GM12878 (cell line): ENCODE data around the gene PACS1. TPM values are rescaled to one million over a fixed set of nuclear protein-coding genes. Genes with fewer than 3 reads are reported as not detected.

Source experiments
- ATAC-seq: fragments of 200-7000 bp; cut with Tn5 transposase; 3 replicates; pipeline ENCODE4 v1.9.1; 2020; ENCODE audit warnings: mild to moderate bottlenecking, moderate library complexity
- BruUV-seq: library from RNA; stranded (reverse); fragments of 400-500 nt; replicated peaks from 2 replicates; lab custom pipeline; 2021; lab: Mats Ljungman, UMichigan
- CTCF ChIA-PET: fragments of 300-600 bp; sonication (Branson Sonifier 250); formaldehyde crosslinking; extraction: SDS; loops from one replicate; lab custom pipeline; 2021; ENCODE audit warnings: inconsistent platforms; lab: Yijun Ruan, JAX
- POLR2A ChIA-PET: fragments of 350-600 bp; formaldehyde crosslinking; extraction: SDS; loops from one replicate; lab custom pipeline; 2021; ENCODE audit warnings: inconsistent platforms; lab: Charles Lee
- RAD21 ChIA-PET: fragments of 300-600 bp; sonication (Branson Sonifier 250); formaldehyde crosslinking; loops from one replicate; lab custom pipeline; 2023; ENCODE audit warnings: antibody characterized with exemption; ENCODE audit not compliant: unreplicated experiment; lab: Charles Lee
- SMC1A ChIA-PET: fragments of 300-600 bp; sonication (Branson Sonifier 250); formaldehyde crosslinking; loops from one replicate; lab custom pipeline; 2023; ENCODE audit not compliant: unreplicated experiment, uncharacterized antibody; lab: Charles Lee
- DNase-seq: peaks from one replicate; pipeline ENCODE4 v3.0.0-alpha.2; 2011; ENCODE audit warnings: low read depth, low spot score
- FAIRE-seq: peaks from 3 replicates; lab custom pipeline; 2011; peaks lifted over from hg19 to GRCh38; lab: Jason Lieb, UNC
- H2AFZ ChIP-seq: 2 replicates; pipeline ENCODE4 v1.6.0; 2011; ENCODE audit warnings: low read depth, low read length, control low read depth; ENCODE audit not compliant: control insufficient read depth
- H3K27ac ChIP-seq: 2 replicates; pipeline ENCODE4 v1.5.1; 2011; ENCODE audit warnings: control low read depth; ENCODE audit not compliant: control insufficient read depth, insufficient read depth
- H3K27me3 ChIP-seq, 2 experiments: replicated peaks in 1 of 2; 2 replicates each; pipeline versions ENCODE4 v1.6.0 to v1.6.1; 2011; ENCODE audit warnings: low read length in 1 of 2; ENCODE audit not compliant: control insufficient read depth in 2 of 2, insufficient read depth in 2 of 2
- H3K36me3 ChIP-seq, 2 experiments: 2 replicates each; pipeline ENCODE4 v1.5.1; 2011; ENCODE audit warnings: low read length in 1 of 2; ENCODE audit not compliant: control insufficient read depth in 2 of 2, insufficient read depth in 2 of 2
- H3K4me1 ChIP-seq: 2 replicates; pipeline ENCODE4 v1.6.1; 2011; ENCODE audit warnings: mild to moderate bottlenecking, low read length, moderate library complexity, mixed read lengths; ENCODE audit not compliant: control insufficient read depth, insufficient read depth
- H3K4me2 ChIP-seq: 2 replicates; pipeline ENCODE4 v1.6.0; 2011; ENCODE audit warnings: control low read depth; ENCODE audit not compliant: control insufficient read depth, insufficient read depth
- H3K4me3 ChIP-seq: fragments of 200-600 bp; sonication (generic); 2 replicates; pipeline ENCODE4 v1.5.1; 2016
- H3K79me2 ChIP-seq: 2 replicates; pipeline ENCODE4 v1.6.0; 2011; ENCODE audit warnings: low read length; ENCODE audit not compliant: control insufficient read depth, insufficient read depth
- H3K9ac ChIP-seq: 2 replicates; pipeline ENCODE4 v1.8.0; 2011; ENCODE audit warnings: low read length, control low read depth, mixed read lengths; ENCODE audit not compliant: control insufficient read depth, insufficient read depth
- H3K9me3 ChIP-seq: replicated peaks from 3 replicates; pipeline ENCODE4 v1.5.1; 2011; ENCODE audit warnings: mild to moderate bottlenecking, low read length; ENCODE audit not compliant: control insufficient read depth, insufficient read depth
- H4K20me1 ChIP-seq: 2 replicates; pipeline ENCODE4 v1.6.0; 2011; ENCODE audit not compliant: control insufficient read depth, insufficient read depth
- ATF2 ChIP-seq: IDR thresholded peaks from 2 replicates; pipeline ENCODE4 v1.6.1; 2012; ENCODE audit warnings: low read length, inconsistent platforms
- BCL11A ChIP-seq: IDR thresholded peaks from 2 replicates; pipeline ENCODE4 v1.6.1; 2011; ENCODE audit warnings: low read depth, low read length
- BHLHE40 ChIP-seq, 2 experiments: fragments of 450-650 bp in 1 of 2; IDR thresholded peaks; 2 replicates each; pipeline ENCODE4 v1.6.1; 2011 to 2017; ENCODE audit warnings: low read depth in 2 of 2, borderline replicate concordance in 1 of 2, improper control_type of control experiment in 1 of 2, low read length in 1 of 2, mild to moderate bottlenecking in 1 of 2
- CREM ChIP-seq: IDR thresholded peaks from 2 replicates; pipeline ENCODE4 v1.6.1; 2014; ENCODE audit warnings: antibody characterized with exemption, low read depth
- ETV6 ChIP-seq, 2 experiments: fragments of 450-650 bp in 1 of 2; IDR thresholded peaks in 1 of 2; conservative IDR thresholded peaks in 1 of 2; 2 replicates each; pipeline ENCODE4 v1.6.1; 2014; ENCODE audit warnings: antibody characterized with exemption in 1 of 2, borderline replicate concordance in 1 of 2, low read depth in 1 of 2, mild to moderate bottlenecking in 1 of 2, moderate library complexity in 1 of 2
- HCFC1 ChIP-seq: fragments of 150-350 bp; IDR thresholded peaks from 2 replicates; pipeline ENCODE4 v1.6.1; 2014; ENCODE audit warnings: low read length
- IRF4 ChIP-seq: IDR thresholded peaks from 2 replicates; pipeline ENCODE4 v1.6.1; 2011; ENCODE audit warnings: low read depth, low read length
- MTA2 ChIP-seq: fragments of 450-650 bp; IDR thresholded peaks from 2 replicates; pipeline ENCODE4 v1.6.1; 2016; ENCODE audit warnings: low read depth, mild to moderate bottlenecking, moderate library complexity
- NFXL1 ChIP-seq: fragments of 450-650 bp; IDR thresholded peaks from 2 replicates; pipeline ENCODE4 v1.6.1; 2017; ENCODE audit warnings: antibody characterized with exemption, mild to moderate bottlenecking, borderline replicate concordance
- RAD21 ChIP-seq: IDR thresholded peaks from 2 replicates; pipeline ENCODE4 v1.6.1; 2011; ENCODE audit warnings: mild to moderate bottlenecking, low read depth, low read length, moderate library complexity; ENCODE audit not compliant: insufficient read depth
- RELA ChIP-seq: fragments of 450-650 bp; IDR thresholded peaks from 2 replicates; pipeline ENCODE4 v1.8.0; 2014; ENCODE audit warnings: borderline replicate concordance; ENCODE audit not compliant: partially characterized antibody
- REST ChIP-seq: IDR thresholded peaks from 2 replicates; pipeline ENCODE4 v1.6.1; 2012; ENCODE audit warnings: mild to moderate bottlenecking, low read depth, low read length
- SMAD5 ChIP-seq: IDR thresholded peaks from 2 replicates; pipeline ENCODE4 v1.6.1; 2016; ENCODE audit warnings: antibody characterized with exemption, low read depth
- SREBF1 ChIP-seq: IDR thresholded peaks from 2 replicates; pipeline ENCODE4 v1.6.1; 2012; ENCODE audit warnings: mild to moderate bottlenecking, low read length
- USF1 ChIP-seq: IDR thresholded peaks from 2 replicates; pipeline ENCODE4 v1.6.1; 2011; ENCODE audit warnings: borderline replicate concordance, low read depth, mild to moderate bottlenecking, moderate library complexity, mixed read lengths, low read length; ENCODE audit not compliant: insufficient read depth; ENCODE audit errors: extremely low read length
- ZSCAN29 ChIP-seq: fragments of 450-650 bp; IDR thresholded peaks from 2 replicates; pipeline ENCODE4 v1.6.1; 2017; ENCODE audit warnings: mild to moderate bottlenecking, moderate library complexity
- WGBS: methylation state at CpG from one replicate; pipeline ENCODE4 v1.1.6; 2016; ENCODE audit warnings: low lambda C conversion rate; ENCODE audit not compliant: insufficient replicate concordance, insufficient coverage; ENCODE audit errors: missing lambda C conversion rate; 5-methylcytosine and 5-hydroxymethylcytosine counted together
- in situ Hi-C: fragments of 300-500 bp; cut with MboI; formaldehyde crosslinking; loops from 9 replicates; pipeline ENCODE4 v1.14.3; 2018; ENCODE audit warnings: mixed read lengths
- intact Hi-C: fragments of 100-400 bp; cut with micrococcal nuclease; formaldehyde crosslinking; loops from one replicate; pipeline ENCODE4 v1.14.2; 2022; ENCODE audit not compliant: unreplicated experiment
- polyA plus RNA-seq, 11 experiments: library from polyadenylated mRNA; depleted of rRNA in 4 of 11; unstranded in 6 of 11; stranded (reverse) in 5 of 11; fragments of >200 nt; fragmentation: Nextera tagmentation in 4 of 11; fragmentation: Illumina TruSeq in 1 of 11; extraction: Ambion mirVana in 4 of 11; extraction: Trizol in 1 of 11; gene quantifications; 1 replicate in 1 of 11; 2 replicates in 10 of 11; pipeline versions ENCODE4 v1.2.1 to v1.2.3, GENCODE V29; 2011 to 2016; ENCODE audit warnings: inconsistent platforms in 2 of 11, missing spikeins in 2 of 11, low read depth in 1 of 11
- total RNA-seq, 4 experiments: library from RNA; depleted of rRNA in 3 of 4; stranded (reverse); fragments of >200 nt in 3 of 4; fragmentation: Illumina TruSeq in 1 of 4; extraction: Trizol in 1 of 4; gene quantifications; 2 replicates each; pipeline versions ENCODE4 v1.2.1 to v1.2.3, GENCODE V29; 2013 to 2021

Gene PACS1
- total and polyA plus RNA-seq, 10 of the 15 experiments (the other 5 are each of a cell fraction or from before 2014, with no cell fraction given), result 1.1 to 74.3 (median 17.9) TPM

GRCh38 chr11:66187453-66187852 lies 117.4 kb downstream of the PACS1 start:
- RAD21 ChIA-PET, result no interaction called here
- H3K36me3 ChIP-seq, result no peaks in the 10 kb centered on the region; a peak in 1 of 4 replicates
- H3K27ac ChIP-seq, result no peak overlapping the region
- CTCF ChIA-PET, result interaction anchor here (0.8 to 1.3 kb wide), 4 partner anchors 8 to 142 kb away, joined by 3 to 5 read pairs (median 3); no protein-coding TSS in a partner anchor
- H3K79me2 ChIP-seq, result peaks cover 5% of the 10 kb centered on the region
- DNase-seq (no peak), FAIRE-seq (no peak), ATAC-seq (no peak)
- no peaks in the 10 kb centered on the region for H3K9me3 ChIP-seq
- no peaks in the 10 kb centered on the region; the same call in 1 of the 2 replicates for H3K4me1 ChIP-seq
- H3K9ac ChIP-seq, result no peak overlapping the region
- SMC1A ChIA-PET, result interaction anchor here (1.1 to 1.7 kb wide), 4 partner anchors 9 to 119 kb away, joined by 3 to 4 read pairs (median 3); no protein-coding TSS in a partner anchor
- no peak overlapping the region for H3K4me2 ChIP-seq
- intact Hi-C loops, result no loop called here
- POLR2A ChIA-PET, result no interaction called here
- H4K20me1 ChIP-seq, result no peaks in the 10 kb centered on the region
- H3K4me3 ChIP-seq, result no peak overlapping the region
- no TSS peak for BruUV-seq
- in situ Hi-C loops, result no loop called here
- no peaks in the 10 kb centered on the region for H3K27me3 ChIP-seq
- no peak overlapping the region for H2AFZ ChIP-seq
- 97% methylated on average over 4 of the region's 4 CpGs for WGBS
- TF ChIP-seq ZSCAN29 (no peak), SREBF1 (no peak), ETV6 (conservative IDR thresholded peaks at IDR 0.05 in 1 of 2, IDR thresholded peaks at IDR 0.05 in 1 of 2; ENCODE audit: borderline replicate concordance in 1 of 2, low read depth in 1 of 2) (no peak), SMAD5 (no peak), CREM (no peak), MTA2 (no peak), BCL11A (no peak), RELA (no peak), NFXL1 (no peak), HCFC1 (no peak), USF1 (no peak), RAD21 (no peak), BHLHE40 (IDR thresholded peaks at IDR 0.05; ENCODE audit: borderline replicate concordance in 1 of 2, low read depth in 2 of 2, low read length in 1 of 2) (no peak), ATF2 (no peak), REST (no peak), IRF4 (no peak)
